ENCODE measurements around the gene CCDC102A.

DNA sequence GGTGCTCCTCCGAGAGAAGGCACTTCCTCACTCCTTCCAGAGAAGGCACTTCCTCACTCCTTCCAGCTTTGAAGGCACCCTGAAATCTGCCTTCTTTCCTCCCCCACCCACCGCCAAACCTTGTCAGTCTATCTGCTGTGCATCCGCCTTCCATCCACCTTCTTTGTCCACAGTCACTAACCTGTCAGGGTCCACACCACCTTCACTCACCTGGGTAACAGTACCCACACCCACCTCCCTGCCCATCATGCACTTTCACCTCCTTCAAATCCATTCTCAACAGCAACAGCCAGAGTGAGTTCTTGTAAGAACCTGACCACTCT is 5.2 kb downstream of the CCDC102A start:
- TF ChIP-seq, protein P1, sequence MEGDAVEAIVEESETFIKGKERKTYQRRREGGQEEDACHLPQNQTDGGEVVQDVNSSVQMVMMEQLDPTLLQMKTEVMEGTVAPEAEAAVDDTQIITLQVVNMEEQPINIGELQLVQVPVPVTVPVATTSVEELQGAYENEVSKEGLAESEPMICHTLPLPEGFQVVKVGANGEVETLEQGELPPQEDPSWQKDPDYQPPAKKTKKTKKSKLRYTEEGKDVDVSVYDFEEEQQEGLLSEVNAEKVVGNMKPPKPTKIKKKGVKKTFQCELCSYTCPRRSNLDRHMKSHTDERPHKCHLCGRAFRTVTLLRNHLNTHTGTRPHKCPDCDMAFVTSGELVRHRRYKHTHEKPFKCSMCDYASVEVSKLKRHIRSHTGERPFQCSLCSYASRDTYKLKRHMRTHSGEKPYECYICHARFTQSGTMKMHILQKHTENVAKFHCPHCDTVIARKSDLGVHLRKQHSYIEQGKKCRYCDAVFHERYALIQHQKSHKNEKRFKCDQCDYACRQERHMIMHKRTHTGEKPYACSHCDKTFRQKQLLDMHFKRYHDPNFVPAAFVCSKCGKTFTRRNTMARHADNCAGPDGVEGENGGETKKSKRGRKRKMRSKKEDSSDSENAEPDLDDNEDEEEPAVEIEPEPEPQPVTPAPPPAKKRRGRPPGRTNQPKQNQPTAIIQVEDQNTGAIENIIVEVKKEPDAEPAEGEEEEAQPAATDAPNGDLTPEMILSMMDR (IDR thresholded peaks at IDR 0.05), result no peak
- TF ChIP-seq EP300 (IDR thresholded peaks at IDR 0.05), result no peak

Measured in tibial nerve (tissue), 4 donors.